ENCODE results near the gene NFRKB.

The NFRKB gene

GRCh38 chr11:129895126-129896041 is at the start of gene NFRKB:
Gene NFRKB (minus strand): TSS chr11:129895578. CDS start chr11:129892849, 2,729 bp downstream.
- peak; percentile 89 for DNase-seq

GRCh38 chr11:129944696-129945095 is 49.3 kb upstream of the NFRKB start:
- no peak for DNase-seq

- DNase-seq, result no peak
These were observed 47.7 kb upstream of the NFRKB start for GRCh38 chr11:129943036-129943435.

GRCh38 chr11:129939510-129939909 is 44.1 kb upstream of the NFRKB start:
- no peak for DNase-seq

- DNase-seq, result no peak
These were observed 43.4 kb upstream of the NFRKB start for GRCh38 chr11:129938764-129939163.

- no peak for DNase-seq
These were observed 42.3 kb upstream of the NFRKB start for GRCh38 chr11:129937592-129938238.

- no peak for DNase-seq
These were observed 40.3 kb upstream of the NFRKB start for GRCh38 chr11:129935723-129936122.

GRCh38 chr11:129933891-129934290 is 38.5 kb upstream of the NFRKB start:
- DNase-seq, result no peak

- DNase-seq, result no peak
These were observed 37.9 kb upstream of the NFRKB start for GRCh38 chr11:129933262-129933661.

GRCh38 chr11:129932381-129933067 is 37.1 kb upstream of the NFRKB start:
- no peak for DNase-seq

- no peak for DNase-seq
These were observed 35.4 kb upstream of the NFRKB start for GRCh38 chr11:129930743-129931142.

GRCh38 chr11:129930296-129930695 is 34.9 kb upstream of the NFRKB start:
- no peak for DNase-seq

GRCh38 chr11:129929721-129930120 is 34.3 kb upstream of the NFRKB start:
- no peak for DNase-seq

- DNase-seq, result no peak
These were observed 33.7 kb upstream of the NFRKB start for GRCh38 chr11:129928923-129929692.

GRCh38 chr11:129922674-129923073 is 27.3 kb upstream of the NFRKB start:
- peak; percentile 15 for DNase-seq

- no peak for DNase-seq
These were observed 23.0 kb upstream of the NFRKB start for GRCh38 chr11:129918361-129918760.

GRCh38 chr11:129917231-129917630 is 21.9 kb upstream of the NFRKB start:
- DNase-seq, result no peak

- no peak for DNase-seq
These were observed 15.9 kb upstream of the NFRKB start for GRCh38 chr11:129911298-129911697.

- DNase-seq, result no peak
These were observed 15.0 kb upstream of the NFRKB start for GRCh38 chr11:129910360-129910759.

GRCh38 chr11:129905402-129905801 is 10.0 kb upstream of the NFRKB start:
- no peak for DNase-seq

- DNase-seq, result peak; percentile 5
These were observed 684 bp upstream of the NFRKB start for GRCh38 chr11:129896062-129896461.

- peak; percentile 44 for DNase-seq
These were observed 876 bp downstream of the NFRKB start for GRCh38 chr11:129894278-129895125.
